Stimulated activated naive CD8-positive, alpha-beta T cell treated with anti-CD3 and anti-CD28 coated beads, Interleukin-15, Interleukin-2, amounts not matched to agents 100 ng/mL and 50 ng/mL, for 24 hours (primary cell): ENCODE results near the gene SLC7A4.
"Not testable (repeated sequence)": the region's sequence is repeated elsewhere in the genome, so short reads cannot be mapped to it uniquely, and the experiment has no call there.

Experiments used
- H3K27ac Mint-ChIP-seq: one replicate; pipeline ENCODE4 v1.8.0; 2021; ENCODE audit warnings: mild to moderate bottlenecking, mixed read lengths
- H3K27me3 Mint-ChIP-seq: one replicate; pipeline ENCODE4 v1.8.0; 2021; ENCODE audit warnings: mixed read lengths
- H3K36me3 Mint-ChIP-seq: one replicate; pipeline ENCODE4 v1.8.0; 2021; ENCODE audit warnings: low read depth, mixed read lengths
- H3K4me1 Mint-ChIP-seq: one replicate; pipeline ENCODE4 v1.8.0; 2021; ENCODE audit warnings: low read depth, mixed read lengths
- H3K4me3 Mint-ChIP-seq: one replicate; pipeline ENCODE4 v1.8.0; 2021; ENCODE audit warnings: mild to moderate bottlenecking, mixed read lengths
- H3K9me3 Mint-ChIP-seq: one replicate; pipeline ENCODE4 v1.8.0; 2021; ENCODE audit warnings: mixed read lengths

Gene SLC7A4

GRCh38 chr22:21020802-21021429, 11.4 kb downstream of the SLC7A4 start:
- H3K27me3 Mint-ChIP-seq: no peaks in the 10 kb centered on the region
- no peaks in the 10 kb centered on the region for H3K36me3 Mint-ChIP-seq
- H3K4me1 Mint-ChIP-seq: peaks cover 8% of the 10 kb centered on the region
- no peak overlapping the region for H3K4me3 Mint-ChIP-seq
- no peak overlapping the region for H3K27ac Mint-ChIP-seq
- no peaks in the 10 kb centered on the region for H3K9me3 Mint-ChIP-seq

DNA sequence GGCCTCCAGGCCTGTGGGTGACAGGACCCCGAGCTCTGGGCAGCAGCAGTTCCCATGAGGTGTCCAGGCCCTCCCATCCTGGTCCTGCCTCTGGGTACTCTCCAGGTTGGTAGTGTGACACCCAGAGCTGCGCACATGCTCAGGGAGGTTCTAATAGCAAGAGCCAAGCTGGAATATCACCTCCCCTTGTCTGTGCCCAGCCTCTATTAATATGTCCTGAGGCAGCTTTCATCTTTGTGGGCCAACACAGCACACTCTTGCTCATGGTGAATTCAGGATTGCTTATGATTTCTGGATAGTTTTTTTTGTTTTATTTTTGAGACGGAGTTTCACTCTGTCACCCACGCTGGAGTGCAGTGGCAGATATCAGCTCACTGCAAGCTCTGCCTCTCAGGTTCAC, 14.0 kb downstream of the SLC7A4 start:
- Mint-ChIP-seq H3K4me3 (no peak overlapping the region), H3K4me1 (peaks cover 20% of the 10 kb centered on the region), H3K36me3 (no peaks in the 10 kb centered on the region), H3K9me3 (no peaks in the 10 kb centered on the region), H3K27me3 (no peaks in the 10 kb centered on the region), H3K27ac (no peak overlapping the region)

DNA sequence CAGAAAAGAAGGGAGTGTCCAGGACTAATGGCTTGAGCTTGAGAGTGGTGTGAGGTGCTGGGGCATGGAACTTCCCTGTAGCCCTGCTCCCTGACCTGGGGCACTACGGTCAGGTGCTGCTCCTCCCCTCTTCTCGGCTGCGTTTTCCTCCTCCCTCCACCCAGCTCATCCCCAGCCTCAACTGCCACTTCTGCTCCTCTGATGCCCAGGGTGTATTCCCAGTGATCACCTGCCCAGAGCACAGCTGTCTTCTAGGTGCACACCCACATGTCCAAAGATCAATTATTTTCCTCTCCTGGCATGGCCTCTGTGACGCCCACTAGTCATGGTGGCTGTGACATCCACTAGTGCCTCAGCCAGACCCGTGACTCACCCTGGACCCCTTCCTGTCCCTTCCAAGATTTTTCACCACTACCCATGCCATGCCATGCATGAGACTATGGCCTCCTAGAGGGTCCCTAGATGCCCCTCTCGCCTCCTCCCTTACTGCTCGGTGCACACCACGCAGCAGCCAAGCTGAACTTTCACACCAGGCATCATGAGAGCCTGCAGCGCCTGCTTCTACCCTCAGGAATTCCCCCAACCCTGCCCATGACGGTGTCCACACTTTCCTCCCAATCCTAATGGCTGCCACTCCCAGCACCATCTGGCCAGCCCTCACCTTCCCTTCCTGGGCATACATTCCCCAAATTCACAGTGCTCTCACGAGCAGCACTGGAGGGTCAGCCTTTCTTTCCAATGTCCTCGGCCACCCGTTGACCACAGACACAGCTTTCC, 15.5 kb downstream of the SLC7A4 start:
- Mint-ChIP-seq H3K4me1 (peaks cover 22% of the 10 kb centered on the region), H3K27me3 (no peaks in the 10 kb centered on the region), H3K27ac (no peak overlapping the region), H3K36me3 (no peaks in the 10 kb centered on the region), H3K9me3 (no peaks in the 10 kb centered on the region), H3K4me3 (no peak overlapping the region)

DNA sequence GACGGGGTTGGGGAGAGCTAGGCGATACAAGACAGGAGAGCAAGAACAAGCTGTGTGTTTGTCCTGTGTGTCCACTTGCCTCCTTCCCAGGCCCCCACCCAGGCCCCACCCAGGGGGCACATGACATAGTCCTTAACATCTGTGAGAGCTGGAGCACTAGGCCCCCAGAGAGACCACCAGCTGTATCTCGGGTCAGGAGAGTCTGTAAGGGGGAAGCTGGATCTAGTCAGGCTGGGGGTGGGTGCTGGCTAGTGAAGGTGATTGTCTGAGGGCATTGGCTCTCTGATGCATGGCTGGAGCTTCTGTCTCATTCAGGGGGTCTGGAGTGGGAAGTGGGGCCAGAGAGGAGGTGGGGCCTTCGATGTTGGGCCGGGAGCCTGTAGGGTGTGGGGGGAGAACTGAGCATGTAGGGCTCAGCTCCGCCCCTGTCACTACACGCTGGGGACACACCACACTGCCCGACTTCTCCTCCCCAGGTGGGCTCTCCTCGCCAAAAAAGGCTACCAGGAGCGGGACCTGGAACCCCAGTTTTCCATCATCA, 16.8 kb downstream of the SLC7A4 start:
- Mint-ChIP-seq H3K36me3 (no peaks in the 10 kb centered on the region), H3K27ac (peak overlapping the region; percentile 57), H3K27me3 (no peaks in the 10 kb centered on the region), H3K4me3 (no peak overlapping the region), H3K4me1 (peaks cover 22% of the 10 kb centered on the region), H3K9me3 (no peaks in the 10 kb centered on the region)

DNA sequence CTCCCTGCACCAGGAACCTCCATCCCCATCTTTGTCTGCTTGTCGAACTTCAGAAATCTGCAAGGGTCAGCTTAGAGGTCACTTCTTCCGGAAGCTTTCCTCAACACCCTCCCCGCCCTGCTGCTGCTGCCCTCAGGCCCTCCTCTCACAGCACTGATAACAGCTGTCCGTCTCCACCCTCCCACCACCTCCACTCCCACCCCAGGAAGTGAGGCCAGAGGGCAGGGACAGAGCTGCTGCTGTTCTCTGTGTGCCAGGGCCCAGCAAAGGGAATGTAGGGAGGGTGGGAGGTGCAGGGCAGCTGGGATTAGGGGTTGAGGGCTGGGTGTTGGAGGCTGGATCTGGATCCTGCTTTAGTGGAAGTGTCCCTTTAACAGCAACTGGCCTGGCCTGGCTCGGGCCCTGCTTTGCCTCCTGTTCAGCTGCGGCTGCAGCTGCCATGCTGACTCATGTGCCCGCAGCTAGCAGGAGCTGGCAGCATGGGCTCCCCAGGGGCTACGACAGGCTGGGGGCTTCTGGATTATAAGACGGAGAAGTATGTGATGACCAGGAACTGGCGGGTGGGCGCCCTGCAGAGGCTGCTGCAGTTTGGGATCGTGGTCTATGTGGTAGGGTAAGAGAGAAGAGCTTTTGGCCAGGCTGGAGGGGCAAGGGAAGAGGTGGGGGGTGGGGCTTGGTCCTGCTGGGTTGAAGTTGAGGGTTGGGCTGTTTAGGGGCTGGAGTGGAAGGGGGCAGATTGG, 17.5 kb downstream of the SLC7A4 start, which contains the start of gene P2RX6:
Gene P2RX6 (plus strand): TSS at position 440 of the 740 bp plus-strand sequence. CDS start 10 bp downstream, at position 450.
- Mint-ChIP-seq H3K36me3 (no peaks in the 10 kb centered on the region), H3K4me1 (peaks cover 22% of the 10 kb centered on the region), H3K27ac (peak within 1 kb of the TSS; percentile 80), H3K27me3 (no peaks in the 10 kb centered on the region), H3K4me3 (peak within 1 kb of the TSS; percentile 83), H3K9me3 (no peaks in the 10 kb centered on the region)

DNA sequence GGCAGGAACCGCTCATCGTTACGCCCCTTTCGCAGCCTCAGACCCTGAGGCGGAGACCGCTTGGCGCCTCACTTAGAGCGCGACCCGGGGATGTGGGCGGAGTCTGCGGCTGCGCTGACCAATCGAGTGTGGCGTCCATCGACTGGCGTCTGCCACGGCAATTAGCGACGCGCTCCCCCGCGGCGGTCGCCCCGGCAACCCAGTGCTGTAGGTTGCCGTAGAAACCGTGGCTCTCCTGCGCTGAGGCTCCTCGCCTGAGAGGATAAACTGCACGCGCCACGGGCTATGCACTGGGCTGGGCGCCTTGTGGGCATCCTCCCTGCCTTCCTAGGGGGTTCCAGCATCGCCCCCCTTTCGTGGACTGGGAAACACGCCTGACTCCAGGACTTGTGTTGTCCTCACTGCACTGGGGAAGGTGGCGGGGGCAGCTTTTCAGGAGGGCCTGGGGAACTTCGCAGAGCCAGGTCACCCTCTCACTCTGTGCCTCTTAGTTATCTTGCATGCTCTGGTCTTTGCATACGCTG, 18.1 kb downstream of the SLC7A4 start:
- Mint-ChIP-seq H3K36me3 (no peaks in the 10 kb centered on the region), H3K9me3 (no peaks in the 10 kb centered on the region), H3K4me1 (peaks cover 22% of the 10 kb centered on the region), H3K27me3 (no peaks in the 10 kb centered on the region), H3K27ac (peak overlapping the region; percentile 80), H3K4me3 (peak overlapping the region; percentile 83)

DNA sequence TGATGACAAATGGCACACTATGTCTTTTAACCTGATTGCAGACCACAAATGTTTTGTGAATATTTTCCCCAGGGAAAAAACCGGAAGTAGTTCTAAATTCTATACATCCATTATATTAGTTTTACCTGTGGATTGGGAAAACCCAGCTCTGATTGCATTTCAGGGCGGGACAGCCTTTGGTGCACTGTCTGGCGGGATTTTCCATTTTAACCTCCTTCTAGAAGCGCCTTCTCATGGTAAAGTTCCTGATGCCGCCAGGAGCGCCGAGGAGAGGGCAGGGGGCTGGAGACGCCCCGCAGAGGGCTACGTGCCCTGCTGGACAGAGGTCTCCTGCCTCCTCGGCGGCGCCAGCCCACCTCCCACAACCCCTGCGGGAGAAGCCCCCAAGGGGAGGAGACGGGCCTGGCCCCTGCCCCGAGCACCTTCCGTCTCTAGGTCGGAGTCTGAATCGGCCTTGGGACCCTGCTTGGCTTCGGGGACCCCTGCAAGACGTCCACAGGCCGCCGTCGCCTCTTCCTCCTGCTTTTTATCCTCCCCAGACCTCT, 18.6 kb downstream of the SLC7A4 start:
- H3K4me1 Mint-ChIP-seq: peaks cover 22% of the 10 kb centered on the region
- no peaks in the 10 kb centered on the region for H3K27me3 Mint-ChIP-seq
- H3K4me3 Mint-ChIP-seq: peak overlapping the region; percentile 83
- no peaks in the 10 kb centered on the region for H3K9me3 Mint-ChIP-seq
- no peaks in the 10 kb centered on the region for H3K36me3 Mint-ChIP-seq
- peak overlapping the region; percentile 80 for H3K27ac Mint-ChIP-seq

DNA sequence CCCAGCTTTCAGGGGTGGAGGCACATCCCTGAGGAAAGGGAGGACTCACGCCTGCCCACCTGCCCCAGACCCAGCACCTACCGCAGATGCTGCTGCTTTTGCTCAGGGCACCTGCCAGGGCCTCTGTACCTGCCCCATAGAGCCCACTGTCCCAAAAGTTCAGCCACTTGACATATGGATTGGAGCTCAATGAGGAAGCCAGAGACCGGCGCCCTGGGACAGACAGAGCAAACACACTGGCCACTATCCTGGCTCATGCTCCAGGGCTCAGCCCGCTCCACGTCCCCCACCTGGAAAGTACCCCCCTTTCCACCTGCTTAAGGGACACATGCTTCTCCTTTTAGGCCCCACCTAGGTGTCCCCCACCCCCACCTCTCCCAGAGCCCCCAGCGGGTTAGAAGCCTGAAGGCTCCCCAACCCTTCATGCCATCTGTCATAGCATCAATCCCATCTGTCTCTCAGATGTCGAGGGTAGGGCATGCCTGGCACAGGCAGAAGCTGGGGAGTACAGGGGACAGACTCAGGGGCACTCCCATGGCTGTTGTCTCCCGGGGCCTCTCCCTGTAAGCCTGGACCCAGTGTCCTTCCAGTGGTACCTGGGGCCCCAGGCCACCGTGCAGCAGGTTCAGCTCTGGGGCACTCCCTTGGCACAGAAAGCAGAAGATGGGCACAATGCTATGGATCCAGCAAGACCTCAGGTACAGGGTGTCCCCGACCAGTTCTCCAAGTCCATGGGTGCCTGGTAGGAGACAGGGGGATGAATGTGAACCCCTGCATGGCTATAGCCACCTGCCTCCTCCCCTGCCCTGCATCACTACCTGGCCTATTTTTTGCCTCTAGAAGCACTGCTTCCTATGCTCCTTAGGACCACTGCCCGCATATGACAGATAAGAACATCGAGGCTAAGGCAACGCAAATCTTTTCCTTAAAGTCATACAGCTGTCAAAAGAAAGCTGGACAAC, 19.6 kb downstream of the SLC7A4 start:
- Mint-ChIP-seq H3K36me3 (no peaks in the 10 kb centered on the region), H3K9me3 (no peaks in the 10 kb centered on the region), H3K4me3 (peak overlapping the region; percentile 83), H3K27me3 (no peaks in the 10 kb centered on the region), H3K27ac (no peak overlapping the region), H3K4me1 (peaks cover 22% of the 10 kb centered on the region)

DNA sequence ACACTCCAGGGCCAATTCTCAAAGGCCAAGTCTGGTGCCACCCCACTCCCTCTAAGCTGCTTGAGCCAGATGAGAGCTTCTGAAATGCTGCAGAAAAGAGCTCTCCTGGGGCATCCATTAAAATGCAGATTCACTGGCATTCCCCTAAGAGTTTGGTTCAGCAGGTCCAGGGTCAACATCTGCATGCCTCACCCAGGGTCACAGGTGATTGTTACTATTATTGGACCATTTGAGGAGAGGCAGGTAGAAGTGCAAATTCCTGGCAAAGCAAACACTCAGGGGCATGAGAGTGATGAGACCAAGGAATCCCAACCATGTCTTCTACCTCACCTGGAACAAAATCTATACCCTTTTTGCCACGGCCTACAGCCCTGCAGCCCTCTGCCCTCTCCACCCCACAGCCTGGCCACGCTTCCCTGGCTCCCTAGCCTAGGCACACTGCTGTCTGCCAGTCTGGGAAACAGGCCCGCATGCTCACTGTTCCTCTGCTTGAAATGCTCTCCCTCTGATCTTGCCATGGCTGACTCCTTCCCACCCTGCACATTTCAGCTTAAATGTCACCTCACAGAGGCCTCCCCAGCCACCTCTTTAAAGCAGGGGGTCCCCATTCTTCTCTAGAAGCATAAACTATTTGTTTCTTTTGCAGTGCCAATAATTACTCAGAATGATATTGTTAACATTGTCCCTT, 21.8 kb downstream of the SLC7A4 start:
- H3K36me3 Mint-ChIP-seq: no peaks in the 10 kb centered on the region
- H3K9me3 Mint-ChIP-seq: no peaks in the 10 kb centered on the region
- H3K4me1 Mint-ChIP-seq: peaks cover 22% of the 10 kb centered on the region
- no peak overlapping the region for H3K27ac Mint-ChIP-seq
- no peak overlapping the region for H3K4me3 Mint-ChIP-seq
- H3K27me3 Mint-ChIP-seq: no peaks in the 10 kb centered on the region

DNA sequence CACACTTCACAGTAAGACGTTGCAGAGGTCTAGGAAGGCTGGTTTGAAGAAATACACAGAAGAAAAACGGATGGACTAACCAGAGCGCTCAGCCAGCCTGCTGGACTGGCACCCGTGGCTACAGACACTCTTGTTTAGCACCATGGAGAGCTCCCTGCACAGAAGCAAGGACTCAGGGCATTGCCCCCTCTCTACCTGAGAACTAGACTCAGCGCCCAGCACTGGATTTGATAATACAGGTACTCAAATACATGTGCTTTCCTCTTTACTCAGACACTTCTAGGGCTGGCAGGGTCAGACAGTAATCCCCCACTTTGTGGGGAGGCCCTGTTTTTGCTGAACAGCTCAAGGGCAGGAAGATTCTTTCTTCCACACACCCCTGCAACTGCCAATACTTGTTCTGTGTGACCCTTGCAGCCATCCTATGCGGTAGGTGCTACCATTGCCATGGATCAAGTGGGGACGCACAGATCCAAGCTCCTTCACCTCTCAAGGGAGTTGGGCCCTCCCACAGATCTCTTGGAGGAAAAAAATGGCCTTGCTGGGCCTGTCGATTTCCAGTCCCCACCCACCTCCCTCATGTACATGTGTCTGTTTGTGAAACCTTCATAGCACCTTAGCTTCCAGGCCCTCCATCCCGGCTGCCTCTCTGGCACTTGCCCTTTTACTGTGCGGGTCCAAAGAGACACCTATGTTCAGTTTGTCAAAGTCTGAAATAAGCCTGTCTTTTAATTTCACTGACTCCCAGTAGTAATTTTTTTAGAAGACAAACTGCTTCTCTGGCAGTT, 22.5 kb downstream of the SLC7A4 start:
- Mint-ChIP-seq H3K4me3 (no peak overlapping the region), H3K36me3 (no peaks in the 10 kb centered on the region), H3K4me1 (peaks cover 16% of the 10 kb centered on the region), H3K9me3 (no peaks in the 10 kb centered on the region), H3K27me3 (no peaks in the 10 kb centered on the region), H3K27ac (no peak overlapping the region)

- not testable (repeated sequence) for H3K27ac Mint-ChIP-seq, H3K4me1 Mint-ChIP-seq, H3K9me3 Mint-ChIP-seq, H3K36me3 Mint-ChIP-seq, H3K4me3 Mint-ChIP-seq, H3K27me3 Mint-ChIP-seq
These were observed 23.2 kb downstream of the SLC7A4 start for GRCh38 chr22:21009208-21009607.

DNA sequence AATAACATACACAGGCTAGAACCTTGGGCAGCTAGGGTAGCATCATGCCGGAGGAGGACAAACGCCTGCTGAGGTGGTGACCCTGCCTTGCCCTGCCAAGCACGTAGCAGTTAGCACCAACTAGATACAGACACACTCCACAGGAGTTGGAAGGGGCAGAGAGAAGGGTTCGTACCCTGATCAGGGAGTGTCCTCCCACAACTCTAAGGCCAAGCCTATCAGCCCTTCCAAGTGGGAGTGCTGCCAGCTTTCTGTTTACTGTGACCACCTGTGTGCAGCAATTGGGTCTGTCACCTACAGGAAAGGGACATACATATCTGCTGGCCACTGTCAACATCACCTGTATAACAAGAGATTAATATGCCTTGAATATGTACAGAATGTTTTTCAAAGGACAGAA, 28.6 kb downstream of the SLC7A4 start:
- H3K27me3 Mint-ChIP-seq: no peaks in the 10 kb centered on the region
- peak overlapping the region; percentile 21 for H3K27ac Mint-ChIP-seq
- H3K4me1 Mint-ChIP-seq: peaks cover 34% of the 10 kb centered on the region
- H3K9me3 Mint-ChIP-seq: no peaks in the 10 kb centered on the region
- peaks cover 4% of the 10 kb centered on the region for H3K36me3 Mint-ChIP-seq
- peak overlapping the region; percentile 96 for H3K4me3 Mint-ChIP-seq
